HCT116 (cell line): ENCODE measurements around the gene MXRA7. TPM values are rescaled to one million over a fixed set of nuclear protein-coding genes. Genes with fewer than 3 reads are reported as not detected.

Experiments
- ATAC-seq: fragments of 200-7000 bp; cut with Tn5 transposase; 2 replicates; pipeline ENCODE4 v1.9.1; 2020; ENCODE audit warnings: mild to moderate bottlenecking, moderate library complexity
- BruUV-seq: library from RNA; stranded (reverse); fragments of 400-500 nt; replicated peaks from 2 replicates; lab custom pipeline; 2021; lab: Mats Ljungman, UMichigan
- CTCF ChIA-PET: fragments of 300-600 bp; sonication (Branson Sonifier 250); formaldehyde crosslinking; loops from one replicate; lab custom pipeline; 2021; ENCODE audit warnings: antibody characterized with exemption; lab: Charles Lee
- POLR2A ChIA-PET: fragments of 300-600, 350-600 bp; sonication (Branson Sonifier 250); formaldehyde crosslinking; loops from one replicate; lab custom pipeline; 2021; ENCODE audit warnings: antibody characterized with exemption; lab: Charles Lee
- RAD21 ChIA-PET, 2 experiments: fragments of 300-600 bp; sonication (Branson Sonifier 250); formaldehyde crosslinking; loops; one replicate each; lab custom pipeline; 2023; ENCODE audit warnings: low total read pairs in 2 of 2; ENCODE audit not compliant: uncharacterized antibody in 2 of 2, unreplicated experiment in 2 of 2, low non-redundant PET in 1 of 2; lab: Charles Lee
- DNase-seq: peaks from one replicate; pipeline ENCODE4 v3.0.0-alpha.2; 2010; ENCODE audit warnings: low read depth, low spot score
- H2AFZ ChIP-seq: fragments of 200-600 bp; shearing (Covaris generic), sonication (generic); 2 replicates; pipeline ENCODE4 v1.6.1; 2017; ENCODE audit warnings: low read depth, mixed run types, mixed read lengths, antibody characterized with exemption, low read length; ENCODE audit not compliant: poor library complexity, severe bottlenecking
- H3K27ac ChIP-seq: 2 replicates; pipeline ENCODE4 v1.5.1; 2012; ENCODE audit warnings: low read depth, low read length
- H3K27me3 ChIP-seq: fragments of 200-600 bp; sonication (generic); 2 replicates; pipeline ENCODE4 v1.6.1; 2016; ENCODE audit warnings: mixed run types, low read length, mixed read lengths; ENCODE audit not compliant: insufficient read depth
- H3K36me3 ChIP-seq, 2 experiments: fragments of 200-500 bp in 1 of 2; fragments of 200-600 bp in 1 of 2; sonication (Bioruptor generic) in 1 of 2; sonication (generic) in 1 of 2; 2 replicates each; pipeline versions ENCODE4 v1.5.1 to v1.6.1; 2014 to 2016; ENCODE audit warnings: low read length in 2 of 2, inconsistent platforms in 1 of 2, mixed read lengths in 1 of 2, mixed run types in 1 of 2; ENCODE audit not compliant: insufficient read depth in 2 of 2, control insufficient read depth in 1 of 2
- H3K4me1 ChIP-seq, 2 experiments: fragments of 200-600 bp in 1 of 2; sonication (generic) in 1 of 2; 2 replicates each; pipeline versions ENCODE4 v1.5.1 to v1.6.1; 2012 to 2017; ENCODE audit warnings: low read length in 2 of 2, inconsistent platforms in 1 of 2, mild to moderate bottlenecking in 1 of 2, mixed read lengths in 1 of 2, mixed run types in 1 of 2, moderate library complexity in 1 of 2; ENCODE audit not compliant: insufficient read depth in 2 of 2, control insufficient read depth in 1 of 2
- H3K4me2 ChIP-seq: fragments of 200-600 bp; sonication (generic); 2 replicates; pipeline ENCODE4 v1.6.1; 2017; ENCODE audit warnings: mixed run types, low read length, mixed read lengths
- H3K4me3 ChIP-seq, 2 experiments: fragments of 200-600 bp in 1 of 2; sonication (generic) in 1 of 2; replicated peaks in 1 of 2; 2 replicates each; pipeline ENCODE4 v1.5.1; 2011 to 2016; ENCODE audit warnings: low read length in 2 of 2, control low read depth in 1 of 2, low read depth in 1 of 2, mild to moderate bottlenecking in 1 of 2, mixed read lengths in 1 of 2, mixed run types in 1 of 2
- H3K79me2 ChIP-seq: fragments of 200-600 bp; sonication (generic); 2 replicates; pipeline ENCODE4 v1.6.1; 2017; ENCODE audit warnings: mild to moderate bottlenecking, mixed run types, low read length, moderate library complexity, mixed read lengths; ENCODE audit not compliant: insufficient read depth
- H3K9ac ChIP-seq: fragments of 200-600 bp; sonication (generic); 2 replicates; pipeline ENCODE4 v1.6.1; 2016; ENCODE audit warnings: low read length, mixed read lengths
- H3K9me2 ChIP-seq: fragments of 200-600 bp; sonication (generic), shearing (Covaris generic); 2 replicates; pipeline ENCODE4 v1.6.1; 2017; ENCODE audit warnings: mixed run types, mild to moderate bottlenecking, moderate library complexity; ENCODE audit not compliant: insufficient read depth
- H3K9me3 ChIP-seq, 2 experiments: fragments of 200-500 bp in 1 of 2; fragments of 200-600 bp in 1 of 2; sonication (Bioruptor generic) in 1 of 2; sonication (generic) in 1 of 2; 2 replicates each; pipeline ENCODE4 v1.6.1; 2014 to 2017; ENCODE audit warnings: low read length in 2 of 2, mixed read lengths in 2 of 2, inconsistent platforms in 1 of 2, low read depth in 1 of 2, mild to moderate bottlenecking in 1 of 2, mixed run types in 1 of 2, moderate library complexity in 1 of 2; ENCODE audit not compliant: control insufficient read depth in 1 of 2, insufficient read depth in 1 of 2
- H4K20me1 ChIP-seq: fragments of 200-600 bp; sonication (generic), shearing (Covaris generic); 2 replicates; pipeline ENCODE4 v1.6.1; 2017; ENCODE audit warnings: mixed run types, mild to moderate bottlenecking, moderate library complexity; ENCODE audit not compliant: insufficient read depth
- EZH2 ChIP-seq: fragments of 200-600 bp; sonication (generic); IDR thresholded peaks from 2 replicates; pipeline ENCODE4 v1.6.1; 2017; ENCODE audit warnings: antibody characterized with exemption, mixed run types
- FOSL1 ChIP-seq: IDR thresholded peaks from 2 replicates; pipeline ENCODE4 v1.6.1; 2012; ENCODE audit warnings: low read depth
- RAD21 ChIP-seq: IDR thresholded peaks from 2 replicates; pipeline ENCODE4 v1.6.1; 2012; ENCODE audit warnings: low read depth, mild to moderate bottlenecking
- intact Hi-C: fragments of 100-400 bp; cut with micrococcal nuclease; formaldehyde crosslinking; loops from 2 replicates; pipeline ENCODE4 v1.10.0; 2022
- total RNA-seq: library from RNA; stranded (reverse); gene quantifications from one replicate; pipeline ENCODE4 v1.2.1, GENCODE V29; 2021; ENCODE audit not compliant: unreplicated experiment
- TF ChIP-seq, protein P1 (sequence below): IDR thresholded peaks from 2 replicates; pipeline ENCODE4 v1.6.1; 2011; ENCODE audit warnings: mild to moderate bottlenecking, low read length, moderate library complexity; ENCODE audit not compliant: insufficient replicate concordance; ENCODE audit errors: extremely low read depth

Gene MXRA7
- total RNA-seq, 1 experiment from 2014 or later: 57.1 TPM

DNA sequence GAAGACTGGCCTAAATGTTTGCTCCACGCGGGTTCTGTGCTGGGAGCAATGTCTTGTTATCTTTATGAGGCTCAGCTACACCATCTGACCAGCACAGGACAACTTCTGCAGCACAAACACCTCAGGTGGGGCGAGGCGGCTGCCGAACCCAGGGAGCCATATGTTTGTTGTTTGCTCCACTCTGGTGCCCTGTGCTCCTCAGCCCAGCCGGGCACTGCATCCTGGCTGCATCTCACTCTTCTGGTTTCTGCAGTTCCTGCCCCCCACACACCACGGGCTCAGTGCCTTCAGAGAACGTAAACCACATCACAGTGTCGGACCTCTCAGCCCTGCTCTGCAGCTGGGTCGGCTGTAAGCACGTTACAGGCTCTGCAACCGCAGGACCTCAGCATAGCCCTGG is 32.4 kb downstream of the MXRA7 start:
- BruUV-seq: no TSS peak
- Histone ChIP-seq H3K4me3 (no peak overlapping the region), H3K36me3 (no peaks in the 10 kb centered on the region; a peak in 1 of 4 replicates), H3K79me2 (no peaks in the 10 kb centered on the region), H3K9me3 (no peaks in the 10 kb centered on the region), H2AFZ (no peak overlapping the region), H3K9ac (no peak overlapping the region), H3K4me1 (no peaks in the 10 kb centered on the region), H3K27ac (no peak overlapping the region), H3K4me2 (no peak overlapping the region), H4K20me1 (no peaks in the 10 kb centered on the region), H3K9me2 (no peaks in the 10 kb centered on the region), H3K27me3 (no peaks in the 10 kb centered on the region)
- DNase-seq: no peak
- TF ChIP-seq, protein P1, sequence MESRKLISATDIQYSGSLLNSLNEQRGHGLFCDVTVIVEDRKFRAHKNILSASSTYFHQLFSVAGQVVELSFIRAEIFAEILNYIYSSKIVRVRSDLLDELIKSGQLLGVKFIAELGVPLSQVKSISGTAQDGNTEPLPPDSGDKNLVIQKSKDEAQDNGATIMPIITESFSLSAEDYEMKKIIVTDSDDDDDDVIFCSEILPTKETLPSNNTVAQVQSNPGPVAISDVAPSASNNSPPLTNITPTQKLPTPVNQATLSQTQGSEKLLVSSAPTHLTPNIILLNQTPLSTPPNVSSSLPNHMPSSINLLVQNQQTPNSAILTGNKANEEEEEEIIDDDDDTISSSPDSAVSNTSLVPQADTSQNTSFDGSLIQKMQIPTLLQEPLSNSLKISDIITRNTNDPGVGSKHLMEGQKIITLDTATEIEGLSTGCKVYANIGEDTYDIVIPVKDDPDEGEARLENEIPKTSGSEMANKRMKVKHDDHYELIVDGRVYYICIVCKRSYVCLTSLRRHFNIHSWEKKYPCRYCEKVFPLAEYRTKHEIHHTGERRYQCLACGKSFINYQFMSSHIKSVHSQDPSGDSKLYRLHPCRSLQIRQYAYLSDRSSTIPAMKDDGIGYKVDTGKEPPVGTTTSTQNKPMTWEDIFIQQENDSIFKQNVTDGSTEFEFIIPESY: no peak
- TF ChIP-seq RAD21: no peak
- no peak for ATAC-seq
- CTCF ChIA-PET: interaction anchor here (1.2 kb wide), 1 partner anchor 92 kb away, joined by 3 read pairs; the partner anchor contains the start of gene ST6GALNAC2
- POLR2A ChIA-PET: interaction anchor here (1.3 kb wide), 1 partner anchor 121 kb away, joined by 3 read pairs; no protein-coding TSS in a partner anchor
- RAD21 ChIA-PET: no interaction called here
- intact Hi-C loops: no loop called here

DNA sequence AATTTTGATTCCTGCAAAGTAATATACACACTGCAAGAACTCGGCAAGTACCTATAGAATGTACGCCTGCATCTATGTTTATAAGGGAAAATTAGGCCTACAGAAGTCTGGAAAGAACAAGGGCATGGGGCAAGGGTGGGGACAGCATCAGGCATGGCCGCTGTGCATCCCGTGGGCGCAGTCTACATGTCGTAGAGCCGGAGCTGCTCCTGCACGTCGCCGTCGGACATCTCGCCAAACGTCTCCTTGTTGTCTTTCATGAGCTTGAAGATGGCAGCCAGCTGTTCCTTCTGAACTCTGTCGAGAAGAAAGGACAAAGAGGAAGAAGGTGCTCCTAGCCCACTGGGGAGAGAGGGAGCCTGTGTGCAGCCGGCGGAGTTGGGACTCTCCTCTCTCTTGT is 33.4 kb downstream of the MXRA7 start:
- DNase-seq (no peak), ATAC-seq (no peak)
- no peaks in the 10 kb centered on the region; a peak in 1 of 4 replicates for H3K36me3 ChIP-seq
- no peaks in the 10 kb centered on the region for H3K9me2 ChIP-seq
- no peak overlapping the region for H3K27ac ChIP-seq
- no peak overlapping the region for H3K9ac ChIP-seq
- H3K4me3 ChIP-seq: no peak overlapping the region
- BruUV-seq: no TSS peak
- no peak overlapping the region for H3K4me2 ChIP-seq
- ChIA-PET RAD21 (no interaction called here), CTCF (interaction anchor here (1.1 kb wide), 1 partner anchor 154 kb away, joined by 3 read pairs; no protein-coding TSS in a partner anchor), POLR2A (interaction anchor here (1.3 kb wide), 1 partner anchor 120 kb away, joined by 3 read pairs; no protein-coding TSS in a partner anchor)
- peaks cover 3 to 5% of the 10 kb centered on the region in 2 experiments; a peak in 3 of 4 replicates for H3K4me1 ChIP-seq
- no peaks in the 10 kb centered on the region for H3K9me3 ChIP-seq
- no peaks in the 10 kb centered on the region for H3K79me2 ChIP-seq
- no peaks in the 10 kb centered on the region for H3K27me3 ChIP-seq
- intact Hi-C loops: no loop called here
- TF ChIP-seq FOSL1 (no peak), EZH2 (no peak)
- no peaks in the 10 kb centered on the region for H4K20me1 ChIP-seq
- no peak overlapping the region for H2AFZ ChIP-seq
